ENCODE data around the gene SPOCK1.

- TF ChIP-seq, protein P1, sequence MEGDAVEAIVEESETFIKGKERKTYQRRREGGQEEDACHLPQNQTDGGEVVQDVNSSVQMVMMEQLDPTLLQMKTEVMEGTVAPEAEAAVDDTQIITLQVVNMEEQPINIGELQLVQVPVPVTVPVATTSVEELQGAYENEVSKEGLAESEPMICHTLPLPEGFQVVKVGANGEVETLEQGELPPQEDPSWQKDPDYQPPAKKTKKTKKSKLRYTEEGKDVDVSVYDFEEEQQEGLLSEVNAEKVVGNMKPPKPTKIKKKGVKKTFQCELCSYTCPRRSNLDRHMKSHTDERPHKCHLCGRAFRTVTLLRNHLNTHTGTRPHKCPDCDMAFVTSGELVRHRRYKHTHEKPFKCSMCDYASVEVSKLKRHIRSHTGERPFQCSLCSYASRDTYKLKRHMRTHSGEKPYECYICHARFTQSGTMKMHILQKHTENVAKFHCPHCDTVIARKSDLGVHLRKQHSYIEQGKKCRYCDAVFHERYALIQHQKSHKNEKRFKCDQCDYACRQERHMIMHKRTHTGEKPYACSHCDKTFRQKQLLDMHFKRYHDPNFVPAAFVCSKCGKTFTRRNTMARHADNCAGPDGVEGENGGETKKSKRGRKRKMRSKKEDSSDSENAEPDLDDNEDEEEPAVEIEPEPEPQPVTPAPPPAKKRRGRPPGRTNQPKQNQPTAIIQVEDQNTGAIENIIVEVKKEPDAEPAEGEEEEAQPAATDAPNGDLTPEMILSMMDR (IDR thresholded peaks at IDR 0.05; ENCODE audit: poor library complexity), result no peak
- TF ChIP-seq EZH2 (IDR thresholded peaks at IDR 0.05; ENCODE audit: borderline replicate concordance) (no peak), EZH2phosphoT487 (IDR thresholded peaks at IDR 0.05; ENCODE audit: low read depth, severe bottlenecking, unreplicated experiment) (no peak)
These were observed 246.6 kb downstream of the SPOCK1 start for GRCh38 chr5:137252512-137252911.

All from hepatocyte (in vitro differentiated cells).